ENCODE results near the gene RAX2.
"Not testable (repeated sequence)": the region's sequence is repeated elsewhere in the genome, so short reads cannot be mapped to it uniquely, and the experiment has no call there.

RAX2 gene

DNA sequence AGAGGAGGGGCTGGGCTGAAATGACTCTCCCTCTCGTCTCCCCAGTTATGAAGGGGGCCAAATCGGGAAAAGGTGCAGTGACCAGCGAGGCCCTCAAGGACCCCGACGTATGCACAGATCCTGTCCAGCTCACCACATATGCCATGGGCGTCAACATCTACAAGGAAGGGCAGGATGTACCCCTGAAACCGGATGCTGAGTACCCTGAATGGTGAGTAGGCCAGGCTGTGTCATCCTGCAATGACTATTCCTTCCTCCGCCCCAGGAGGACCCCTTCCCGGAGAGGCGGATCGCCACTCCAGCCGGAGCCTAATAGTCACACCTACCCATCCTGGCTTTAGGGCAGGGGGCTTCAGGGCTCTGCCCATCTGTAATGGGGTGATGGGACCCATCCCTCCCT is 6.9 kb downstream of the RAX2 start:
- Histone ChIP-seq H3K36me3 (ENCODE audit: insufficient read depth, low read length) (peaks cover 22% of the 10 kb centered on the region), H3K4me1 (ENCODE audit: control insufficient read depth, insufficient read depth, low read length) (peaks cover 18% of the 10 kb centered on the region), H3K4me3 (ENCODE audit: low read length) (no peak overlapping the region), H3K9ac (ENCODE audit: low read depth, low read length) (no peak overlapping the region), H3K4me2 (ENCODE audit: low read length) (no peak overlapping the region), H3K27me3 (ENCODE audit: control insufficient read depth, insufficient read depth, low read length) (no peaks in the 10 kb centered on the region), H3K9me3 (replicated peaks; ENCODE audit: low read length) (no peaks in the 10 kb centered on the region)

DNA sequence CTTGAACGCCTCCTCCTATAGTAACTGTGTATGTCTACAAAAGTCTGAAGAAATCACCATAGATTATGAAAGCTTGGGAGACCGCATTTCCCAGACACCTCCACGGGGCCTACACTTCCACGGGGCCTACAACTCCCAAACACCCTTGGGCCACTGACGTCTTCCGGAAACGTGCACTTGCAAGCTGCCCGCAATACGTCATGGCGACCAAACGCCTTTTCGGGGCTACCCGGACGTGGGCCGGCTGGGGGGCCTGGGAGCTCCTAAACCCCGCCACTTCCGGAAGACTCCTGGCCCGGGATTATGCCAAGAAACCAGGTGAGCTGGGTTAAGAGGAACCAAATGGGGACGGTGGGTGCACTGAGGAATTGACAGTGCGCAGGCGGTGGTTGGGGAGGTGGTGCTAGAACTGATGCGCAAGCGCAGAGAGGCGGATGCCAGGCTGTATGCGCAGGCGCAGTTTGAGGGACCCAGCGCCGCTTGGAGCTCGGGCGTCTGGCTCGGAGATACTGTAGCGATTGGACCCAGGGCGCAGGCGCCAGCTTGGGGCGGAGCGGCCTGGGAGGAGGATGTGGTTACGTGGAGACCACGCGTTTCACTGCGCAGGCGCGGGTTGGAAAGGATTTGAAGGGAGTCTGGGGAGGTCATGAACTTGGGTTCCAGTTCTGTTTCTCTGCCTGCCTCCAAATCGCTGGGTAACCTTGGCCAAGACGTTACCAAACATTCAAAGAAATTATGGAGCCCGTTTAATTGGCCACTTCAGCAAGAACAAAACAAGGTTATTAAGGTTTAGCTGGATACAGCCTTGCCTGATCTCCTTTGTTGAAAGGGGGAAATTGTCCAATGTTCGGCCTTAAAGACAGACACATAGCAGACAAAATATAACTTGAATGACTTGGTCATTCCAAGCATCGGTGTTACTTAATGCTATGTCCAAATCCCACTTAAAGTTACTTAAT is 9.2 kb downstream of the RAX2 start, which contains the start of gene MRPL54:
TSS of gene MRPL54 (plus strand) at position 182 of the 959 bp plus-strand sequence. CDS start at position 201, 19 bp downstream.
- Histone ChIP-seq H3K4me1 (ENCODE audit: control insufficient read depth, insufficient read depth, low read length) (peaks cover 18% of the 10 kb centered on the region), H3K9me3 (replicated peaks; ENCODE audit: low read length) (no peaks in the 10 kb centered on the region), H3K27me3 (ENCODE audit: control insufficient read depth, insufficient read depth, low read length) (no peaks in the 10 kb centered on the region), H3K4me3 (ENCODE audit: low read length) (peak within 1 kb of the TSS; percentile 98), H3K4me2 (ENCODE audit: low read length) (peak within 1 kb of the TSS; percentile 96), H3K9ac (ENCODE audit: low read depth, low read length) (peak within 1 kb of the TSS; percentile 94), H3K36me3 (ENCODE audit: insufficient read depth, low read length) (peaks cover 23% of the 10 kb centered on the region)

GRCh38 chr19:3762130-3762473 is 9.9 kb downstream of the RAX2 start:
- H3K4me1 ChIP-seq (ENCODE audit: control insufficient read depth, insufficient read depth, low read length) = peaks cover 18% of the 10 kb centered on the region
- H3K36me3 ChIP-seq (ENCODE audit: insufficient read depth, low read length) = peaks cover 20% of the 10 kb centered on the region
- peak overlapping the region; percentile 98 for H3K4me3 ChIP-seq (ENCODE audit: low read length)
- H3K4me2 ChIP-seq (ENCODE audit: low read length) = peak overlapping the region; percentile 96
- no peaks in the 10 kb centered on the region for H3K27me3 ChIP-seq (ENCODE audit: control insufficient read depth, insufficient read depth, low read length)
- no peak overlapping the region for H3K9ac ChIP-seq (ENCODE audit: low read depth, low read length)
- H3K9me3 ChIP-seq (replicated peaks; ENCODE audit: low read length) = no peaks in the 10 kb centered on the region

- peak within 1 kb of the TSS; percentile 98 for H3K4me3 ChIP-seq (ENCODE audit: low read length)
- no peaks in the 10 kb centered on the region for H3K9me3 ChIP-seq (replicated peaks; ENCODE audit: low read length)
- peaks cover 18% of the 10 kb centered on the region for H3K4me1 ChIP-seq (ENCODE audit: control insufficient read depth, insufficient read depth, low read length)
- no peaks in the 10 kb centered on the region for H3K27me3 ChIP-seq (ENCODE audit: control insufficient read depth, insufficient read depth, low read length)
- H3K36me3 ChIP-seq (ENCODE audit: insufficient read depth, low read length) = peaks cover 14% of the 10 kb centered on the region
- peak within 1 kb of the TSS; percentile 96 for H3K4me2 ChIP-seq (ENCODE audit: low read length)
- peak within 1 kb of the TSS; percentile 94 for H3K9ac ChIP-seq (ENCODE audit: low read depth, low read length)
Observed at GRCh38 chr19:3761382-3762129, 10.5 kb downstream of the RAX2 start, which contains the start of gene APBA3. Gene APBA3 (minus strand): TSS chr19:3761692. CDS start chr19:3760264, 1,428 bp downstream.

- no peaks in the 10 kb centered on the region for H3K27me3 ChIP-seq (ENCODE audit: control insufficient read depth, insufficient read depth, low read length)
- peaks cover 18% of the 10 kb centered on the region for H3K4me1 ChIP-seq (ENCODE audit: control insufficient read depth, insufficient read depth, low read length)
- H3K36me3 ChIP-seq (ENCODE audit: insufficient read depth, low read length) = peaks cover 11% of the 10 kb centered on the region
- peak overlapping the region; percentile 96 for H3K4me2 ChIP-seq (ENCODE audit: low read length)
- no peaks in the 10 kb centered on the region for H3K9me3 ChIP-seq (replicated peaks; ENCODE audit: low read length)
- H3K4me3 ChIP-seq (ENCODE audit: low read length) = peak overlapping the region; percentile 98
- H3K9ac ChIP-seq (ENCODE audit: low read depth, low read length) = peak overlapping the region; percentile 94
Observed at GRCh38 chr19:3760871-3761361, 11.1 kb downstream of the RAX2 start.

- H3K4me1 ChIP-seq (ENCODE audit: control insufficient read depth, insufficient read depth, low read length) = peaks cover 18% of the 10 kb centered on the region
- peak overlapping the region; percentile 41 for H3K4me2 ChIP-seq (ENCODE audit: low read length)
- H3K9ac ChIP-seq (ENCODE audit: low read depth, low read length) = no peak overlapping the region
- no peaks in the 10 kb centered on the region for H3K9me3 ChIP-seq (replicated peaks; ENCODE audit: low read length)
- H3K4me3 ChIP-seq (ENCODE audit: low read length) = no peak overlapping the region
- peaks cover 6% of the 10 kb centered on the region for H3K36me3 ChIP-seq (ENCODE audit: insufficient read depth, low read length)
- H3K27me3 ChIP-seq (ENCODE audit: control insufficient read depth, insufficient read depth, low read length) = no peaks in the 10 kb centered on the region
Observed at GRCh38 chr19:3759482-3760254, 12.4 kb downstream of the RAX2 start.

DNA sequence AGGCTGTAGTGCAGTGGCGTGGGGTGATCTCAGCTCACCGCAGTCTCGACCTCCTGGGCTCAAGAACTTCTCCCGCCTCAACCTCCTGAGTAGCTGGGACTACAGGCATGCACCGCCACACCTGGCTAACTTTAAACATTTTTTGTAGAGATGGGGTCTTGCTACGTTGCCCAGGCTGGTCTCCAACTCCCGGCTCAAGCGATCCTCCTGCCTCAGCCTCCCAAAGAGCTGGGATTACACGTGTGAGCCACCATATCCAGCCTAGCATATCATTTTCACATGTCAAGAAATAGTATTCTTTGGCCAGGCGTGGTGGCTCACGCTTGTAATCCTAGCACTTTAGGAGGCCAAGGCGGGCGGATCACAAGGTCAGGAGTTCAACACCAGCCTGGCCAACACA is 13.7 kb downstream of the RAX2 start:
- H3K36me3 ChIP-seq (ENCODE audit: insufficient read depth, low read length); H3K4me3 ChIP-seq (ENCODE audit: low read length); H3K9me3 ChIP-seq (replicated peaks; ENCODE audit: low read length); H3K4me2 ChIP-seq (ENCODE audit: low read length); H3K9ac ChIP-seq (ENCODE audit: low read depth, low read length); H3K27me3 ChIP-seq (ENCODE audit: control insufficient read depth, insufficient read depth, low read length): not testable (repeated sequence)
- peaks cover 15% of the 10 kb centered on the region for H3K4me1 ChIP-seq (ENCODE audit: control insufficient read depth, insufficient read depth, low read length)

DNA sequence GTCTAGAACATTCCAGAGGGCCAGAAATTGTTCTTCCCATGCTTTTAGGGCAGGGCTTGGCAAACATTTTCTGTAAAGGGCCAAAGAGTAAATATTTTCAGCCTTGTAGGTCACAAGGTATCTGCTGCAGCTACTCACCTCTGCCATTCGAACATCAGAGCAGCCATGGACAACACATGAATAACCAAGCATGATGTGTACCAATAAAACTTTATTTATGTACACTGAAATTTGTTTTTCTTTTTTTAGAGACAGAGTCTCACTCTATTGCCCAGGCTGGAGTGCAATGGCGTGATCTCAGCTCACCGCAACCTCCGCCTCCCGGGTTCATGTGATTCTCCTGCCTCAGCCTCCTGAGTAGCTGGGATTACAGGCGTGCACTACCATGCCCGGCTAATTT is 14.3 kb downstream of the RAX2 start:
- H3K9ac ChIP-seq (ENCODE audit: low read depth, low read length); H3K9me3 ChIP-seq (replicated peaks; ENCODE audit: low read length); H3K36me3 ChIP-seq (ENCODE audit: insufficient read depth, low read length); H3K4me2 ChIP-seq (ENCODE audit: low read length); H3K4me3 ChIP-seq (ENCODE audit: low read length); H3K27me3 ChIP-seq (ENCODE audit: control insufficient read depth, insufficient read depth, low read length): not testable (repeated sequence)
- H3K4me1 ChIP-seq (ENCODE audit: control insufficient read depth, insufficient read depth, low read length) = peaks cover 12% of the 10 kb centered on the region

- H3K4me2 ChIP-seq (ENCODE audit: low read length) = no peak overlapping the region
- no peak overlapping the region for H3K9ac ChIP-seq (ENCODE audit: low read depth, low read length)
- H3K4me3 ChIP-seq (ENCODE audit: low read length) = no peak overlapping the region
- no peaks in the 10 kb centered on the region for H3K27me3 ChIP-seq (ENCODE audit: control insufficient read depth, insufficient read depth, low read length)
- no peaks in the 10 kb centered on the region for H3K9me3 ChIP-seq (replicated peaks; ENCODE audit: low read length)
- peaks cover 9% of the 10 kb centered on the region for H3K36me3 ChIP-seq (ENCODE audit: insufficient read depth, low read length)
- no peaks in the 10 kb centered on the region for H3K4me1 ChIP-seq (ENCODE audit: control insufficient read depth, insufficient read depth, low read length)
Observed at GRCh38 chr19:3753631-3754410, 18.2 kb downstream of the RAX2 start.

GRCh38 chr19:3752492-3752891 is 19.5 kb downstream of the RAX2 start:
- Histone ChIP-seq H3K9ac (ENCODE audit: low read depth, low read length) (no peak overlapping the region), H3K36me3 (ENCODE audit: insufficient read depth, low read length) (peaks cover 9% of the 10 kb centered on the region), H3K9me3 (replicated peaks; ENCODE audit: low read length) (no peaks in the 10 kb centered on the region), H3K27me3 (ENCODE audit: control insufficient read depth, insufficient read depth, low read length) (peaks cover 4% of the 10 kb centered on the region), H3K4me1 (ENCODE audit: control insufficient read depth, insufficient read depth, low read length) (no peaks in the 10 kb centered on the region), H3K4me2 (ENCODE audit: low read length) (no peak overlapping the region), H3K4me3 (ENCODE audit: low read length) (no peak overlapping the region)

Measured in skeletal muscle satellite cell (primary cell).